ENCODE results near the gene CELF6. TPM values are rescaled to one million over a fixed set of nuclear protein-coding genes. Genes with fewer than 3 reads are reported as not detected.

The CELF6 gene
- total RNA-seq, 1 donor from 2014 or later, result 0.68 TPM

DNA sequence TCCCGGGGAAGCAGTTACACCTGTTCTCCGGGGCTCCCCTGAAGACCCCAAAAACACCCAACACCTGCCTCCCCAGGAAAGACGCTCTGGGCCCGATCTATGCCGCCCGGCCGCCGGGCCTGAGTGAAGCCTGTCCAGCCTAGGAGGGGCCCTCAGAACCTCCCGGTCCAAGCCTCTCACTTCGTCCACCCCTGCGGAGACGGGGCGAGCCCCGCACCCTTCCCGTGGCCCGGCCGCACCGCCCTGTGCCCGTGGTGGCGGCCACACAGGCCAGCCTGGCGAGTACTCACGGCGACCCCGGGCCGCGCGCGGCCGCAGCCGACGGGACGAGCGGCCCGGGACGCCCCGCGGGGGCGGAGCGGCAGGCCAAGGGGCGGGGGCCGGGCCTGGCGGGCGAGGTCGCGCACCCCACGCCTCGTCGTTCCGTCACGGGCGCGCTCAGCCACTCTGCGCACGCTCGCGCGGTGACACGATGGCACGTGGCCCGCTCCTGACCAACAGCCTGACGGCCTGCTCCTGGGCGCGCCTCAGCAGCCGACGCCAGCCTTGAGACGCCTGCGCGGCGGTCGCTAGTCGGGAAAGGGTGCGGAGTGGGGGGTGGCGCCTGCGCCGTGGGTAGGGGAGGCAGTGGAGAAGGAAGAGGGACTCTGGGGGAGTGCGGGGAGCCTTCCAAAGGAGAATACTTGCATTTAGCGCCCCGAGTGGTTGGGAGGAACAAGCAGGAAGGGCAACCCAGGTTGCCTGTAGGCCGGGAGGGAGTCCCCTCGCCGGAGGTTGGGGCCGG, 47.6 kb downstream of the CELF6 start, which contains the start of gene PARP6:
Gene PARP6, minus strand, starts transcription at position 342 of the 784 bp plus-strand sequence. CDS start 5,077 bp downstream, outside the sequence.
- intact Hi-C loops (cut with micrococcal nuclease), result loop anchor here (1.0 to 2.0 kb wide), 5 partner anchors 41 to 201 kb away; partner anchors contain the start of genes CELF6, HEXA and PKM

DNA sequence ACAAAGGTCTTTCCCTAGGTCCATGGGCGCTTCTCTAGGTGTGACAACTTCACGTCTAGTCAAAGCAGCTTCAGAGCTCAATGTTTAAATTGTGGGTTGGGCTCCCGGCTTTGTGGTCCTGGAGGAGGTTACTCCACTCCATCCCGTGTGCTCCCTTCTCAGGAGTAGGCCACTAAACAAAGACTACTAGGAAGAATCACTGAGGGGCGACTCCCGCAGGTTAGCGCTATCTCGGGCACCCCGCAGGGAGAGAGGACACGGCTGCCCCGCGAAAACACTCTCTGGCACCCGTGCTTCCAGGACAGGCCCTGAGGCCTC, 48.1 kb downstream of the CELF6 start:
- intact Hi-C loops (cut with micrococcal nuclease), result loop anchor here (1.0 to 2.0 kb wide), 5 partner anchors 41 to 201 kb away; partner anchors contain the start of genes CELF6, HEXA and PKM

DNA sequence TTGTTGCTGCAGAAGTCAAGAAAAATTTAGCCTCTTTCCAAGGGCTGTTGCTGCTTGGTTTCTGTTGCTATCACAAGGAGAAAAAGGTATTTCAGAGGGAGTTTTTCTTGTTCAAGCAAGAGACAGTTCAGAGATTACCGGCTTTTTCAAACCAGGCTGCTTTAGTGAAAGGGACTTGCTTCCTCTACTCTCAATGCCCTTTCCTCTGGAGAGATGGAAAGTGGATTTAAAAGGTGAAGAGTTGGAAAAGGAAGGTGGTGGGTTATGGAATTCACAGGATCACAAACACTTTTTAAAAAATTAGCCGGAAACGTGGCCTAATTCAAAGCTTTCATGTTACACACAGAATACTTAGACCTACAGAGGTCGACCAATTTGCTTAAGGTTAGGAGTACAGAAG, 48.7 kb downstream of the CELF6 start:
- intact Hi-C loops (cut with micrococcal nuclease), result no loop called here

DNA sequence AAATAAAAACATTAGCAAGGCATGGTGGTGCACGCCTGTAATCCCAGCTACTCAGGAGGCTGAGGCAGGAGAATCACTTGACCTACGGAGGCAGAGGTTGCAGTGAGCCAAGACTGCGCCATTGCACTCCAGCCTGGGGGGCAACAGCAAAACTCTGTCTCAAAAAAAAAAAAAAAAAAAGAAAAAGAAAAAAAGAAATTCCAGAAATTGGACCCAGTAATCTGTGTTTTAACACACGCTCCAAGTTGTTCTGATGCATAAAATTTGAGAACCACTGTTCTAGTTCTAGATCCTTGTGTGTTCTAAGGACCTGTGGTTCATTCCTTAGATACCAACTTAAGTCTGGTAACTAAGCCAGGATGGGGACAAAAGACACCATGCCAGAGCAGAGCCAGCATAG, 50.2 kb downstream of the CELF6 start:
- intact Hi-C loops (cut with micrococcal nuclease), result no loop called here

DNA sequence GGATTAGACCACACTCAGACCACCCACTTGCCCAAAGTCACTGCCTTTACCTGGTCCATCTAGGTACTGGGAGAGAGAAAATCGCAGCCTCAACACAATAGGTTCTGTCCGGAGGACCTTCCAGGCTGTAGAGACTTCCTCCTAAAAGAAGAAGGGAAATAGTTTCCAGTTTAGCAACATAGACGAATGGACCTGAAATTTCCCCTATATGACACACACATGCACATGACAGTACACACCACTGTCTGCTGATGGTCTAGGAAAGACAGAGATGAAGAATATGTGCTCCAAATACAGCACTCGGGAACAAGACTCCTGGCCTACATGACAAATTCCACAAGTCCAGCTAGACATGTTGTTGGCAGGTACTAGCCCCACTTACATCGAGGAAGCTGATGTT, 54.9 kb downstream of the CELF6 start:
- intact Hi-C loops (cut with micrococcal nuclease), result no loop called here

DNA sequence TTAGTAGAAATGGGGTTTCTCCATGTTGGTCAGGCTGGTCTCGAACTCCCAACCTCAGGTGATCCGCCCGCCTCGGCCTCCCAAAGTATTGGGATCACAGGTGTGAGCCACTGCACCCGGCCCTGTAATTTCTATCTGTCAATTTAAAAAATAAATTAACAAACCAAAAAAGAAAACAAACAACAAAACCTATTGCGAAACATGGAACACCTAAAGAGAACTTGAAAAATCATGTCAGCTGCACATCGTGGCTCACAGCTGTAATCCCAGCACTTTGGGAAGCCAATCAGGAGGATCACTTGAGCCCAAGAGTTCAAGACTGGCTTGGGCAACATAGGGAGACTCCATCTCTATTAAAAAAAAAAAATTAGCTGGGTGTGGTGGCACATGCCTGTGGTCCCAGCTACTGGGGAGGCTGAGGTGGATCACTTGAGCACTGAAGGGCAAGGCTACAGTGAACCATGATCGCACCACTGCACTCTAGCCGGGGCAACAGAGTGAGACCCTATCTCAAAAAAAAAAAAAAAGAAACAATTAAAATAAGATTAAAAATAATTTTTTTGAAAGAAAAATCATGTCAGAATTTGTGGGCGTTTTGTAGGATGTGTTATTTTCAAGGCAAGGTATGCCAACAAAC, 67.2 kb downstream of the CELF6 start:
- intact Hi-C loops (cut with micrococcal nuclease), result no loop called here

DNA sequence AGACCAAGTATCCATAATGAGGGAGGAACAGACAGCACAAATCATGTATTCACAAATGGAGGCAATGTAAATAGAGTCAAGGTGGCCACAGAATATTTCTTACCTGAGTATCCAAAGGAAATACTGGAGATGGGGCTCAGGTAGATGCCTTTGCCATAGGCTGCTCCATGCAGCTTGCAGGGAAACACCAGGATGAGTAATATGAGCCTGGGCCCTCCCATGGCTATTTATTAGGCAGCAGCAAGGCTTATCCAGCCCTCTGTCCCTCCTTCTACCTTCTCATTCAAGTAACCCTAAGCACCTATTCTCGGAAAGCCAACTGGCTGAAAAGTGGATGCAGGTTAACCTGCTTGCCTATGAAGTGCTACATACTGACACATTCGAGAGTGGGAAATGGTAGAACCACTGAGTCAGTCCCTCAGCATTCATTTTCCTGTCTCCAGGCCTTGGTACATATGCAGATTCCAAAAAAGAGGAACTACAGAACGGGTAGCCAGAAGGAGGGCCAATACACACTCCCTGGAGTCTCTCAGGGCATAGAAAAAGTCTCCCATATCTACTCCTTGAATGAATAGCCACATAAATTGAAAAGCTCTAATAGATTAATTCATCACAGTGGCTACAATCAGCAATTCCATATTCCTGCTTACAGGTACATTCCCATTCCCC, 70.7 kb downstream of the CELF6 start:
- intact Hi-C loops (cut with micrococcal nuclease), result no loop called here

DNA sequence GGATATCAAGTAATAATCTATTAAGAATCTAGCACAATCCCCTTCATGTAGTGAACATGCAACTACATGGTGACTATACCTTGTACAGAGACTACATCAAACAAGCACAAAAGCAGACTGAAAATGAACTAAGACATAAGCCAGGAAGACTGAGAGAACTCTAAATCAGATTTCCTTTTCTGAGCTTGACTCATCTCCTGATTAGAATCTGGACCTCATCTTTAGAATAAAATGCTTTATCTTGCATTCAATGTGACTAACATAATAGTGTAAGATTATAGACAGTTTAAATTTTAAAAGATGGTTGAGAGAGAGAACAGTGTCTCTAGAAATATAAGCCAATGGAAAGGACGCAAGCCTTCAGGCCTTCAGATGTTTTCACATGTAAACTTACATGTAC, 71.4 kb downstream of the CELF6 start:
- intact Hi-C loops (cut with micrococcal nuclease), result no loop called here

DNA sequence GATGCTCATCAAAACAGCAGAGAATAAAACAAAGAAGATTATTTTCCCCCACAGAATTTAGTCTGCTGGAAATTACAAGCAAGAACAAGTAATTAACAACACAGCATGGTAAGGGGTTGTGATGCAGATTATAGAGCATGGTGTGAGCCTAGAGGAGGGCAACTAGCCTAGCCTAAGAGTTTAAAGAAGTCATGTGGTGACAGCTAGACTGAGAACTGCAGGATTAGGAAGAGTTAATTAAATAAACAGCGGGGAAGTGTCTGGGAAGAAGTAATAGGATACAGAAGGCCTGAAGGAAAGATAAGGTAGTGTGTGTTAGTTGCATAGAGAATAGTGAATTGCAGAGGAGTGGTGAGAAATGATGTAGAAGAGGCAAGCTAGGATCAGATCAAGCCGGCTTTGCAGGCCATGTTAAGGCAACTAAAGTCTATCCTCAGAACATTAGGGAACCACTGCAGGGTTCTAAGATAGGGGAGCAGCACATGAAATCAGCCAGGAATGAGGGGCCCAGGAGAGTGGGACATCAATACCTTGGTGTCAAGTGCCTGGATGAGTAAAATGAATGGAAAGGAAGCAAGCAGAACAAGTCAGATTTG, 77.1 kb downstream of the CELF6 start:
- intact Hi-C loops (cut with micrococcal nuclease), result no loop called here

DNA sequence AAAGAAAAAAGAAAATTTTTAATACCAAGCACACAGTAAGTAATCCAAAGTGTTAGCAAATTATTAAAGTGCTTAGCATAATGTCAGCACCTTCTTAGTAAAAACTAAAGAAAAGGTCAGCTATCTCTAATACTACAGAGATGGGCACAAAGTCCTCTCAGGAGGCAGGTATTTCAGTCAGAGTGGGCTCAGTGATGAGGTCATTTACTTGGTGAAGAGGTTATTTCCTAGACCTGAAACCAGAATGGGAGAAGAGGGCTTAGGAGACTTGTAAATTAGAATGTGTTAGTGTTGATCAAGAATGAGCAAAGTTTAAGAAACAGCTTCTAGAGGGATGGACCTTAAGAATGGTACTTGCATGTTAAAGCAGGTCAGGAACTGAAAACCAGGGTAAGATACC, 80.3 kb downstream of the CELF6 start:
- intact Hi-C loops (cut with micrococcal nuclease), result no loop called here

DNA sequence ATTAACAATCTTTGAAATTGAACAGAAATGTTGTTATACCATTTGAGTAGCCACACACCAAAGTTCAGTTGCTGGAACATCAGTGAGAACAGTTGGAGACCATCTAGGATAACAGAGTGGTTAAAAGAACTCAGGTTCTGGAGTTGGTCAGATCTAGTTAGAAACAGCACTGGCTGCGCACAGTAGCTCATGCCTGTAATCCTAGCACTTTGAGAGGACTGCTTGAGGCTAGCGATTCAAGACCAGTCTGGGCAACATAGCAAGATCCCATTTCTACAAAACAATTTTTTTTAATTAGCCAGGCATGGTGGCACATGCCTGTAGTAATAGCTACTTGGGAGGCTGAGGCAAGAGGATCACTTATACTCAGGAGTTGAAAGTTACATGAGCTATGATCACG, 81.4 kb downstream of the CELF6 start:
- intact Hi-C loops (cut with micrococcal nuclease), result no loop called here

DNA sequence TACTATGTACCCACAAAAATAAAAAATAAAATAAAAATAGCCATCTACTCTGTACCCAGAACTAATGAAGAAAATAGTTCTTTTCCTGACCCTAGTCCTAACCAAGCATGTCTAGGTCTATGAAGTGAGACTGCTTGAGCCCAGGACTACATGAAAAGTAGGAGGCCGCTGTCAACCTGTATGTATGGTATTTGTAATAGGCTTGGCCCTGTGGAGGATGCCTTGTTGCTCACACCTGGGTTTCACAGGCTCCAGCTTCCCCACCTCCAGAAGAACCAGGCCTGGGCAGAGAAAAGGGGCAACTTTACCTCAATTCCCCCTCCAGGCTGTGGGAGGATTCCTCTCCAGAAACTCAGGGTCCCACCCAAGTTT, 82.1 kb downstream of the CELF6 start:
- intact Hi-C loops (cut with micrococcal nuclease), result loop anchor here (1.0 kb wide), 1 partner anchor 11 kb away; no protein-coding TSS in a partner anchor

DNA sequence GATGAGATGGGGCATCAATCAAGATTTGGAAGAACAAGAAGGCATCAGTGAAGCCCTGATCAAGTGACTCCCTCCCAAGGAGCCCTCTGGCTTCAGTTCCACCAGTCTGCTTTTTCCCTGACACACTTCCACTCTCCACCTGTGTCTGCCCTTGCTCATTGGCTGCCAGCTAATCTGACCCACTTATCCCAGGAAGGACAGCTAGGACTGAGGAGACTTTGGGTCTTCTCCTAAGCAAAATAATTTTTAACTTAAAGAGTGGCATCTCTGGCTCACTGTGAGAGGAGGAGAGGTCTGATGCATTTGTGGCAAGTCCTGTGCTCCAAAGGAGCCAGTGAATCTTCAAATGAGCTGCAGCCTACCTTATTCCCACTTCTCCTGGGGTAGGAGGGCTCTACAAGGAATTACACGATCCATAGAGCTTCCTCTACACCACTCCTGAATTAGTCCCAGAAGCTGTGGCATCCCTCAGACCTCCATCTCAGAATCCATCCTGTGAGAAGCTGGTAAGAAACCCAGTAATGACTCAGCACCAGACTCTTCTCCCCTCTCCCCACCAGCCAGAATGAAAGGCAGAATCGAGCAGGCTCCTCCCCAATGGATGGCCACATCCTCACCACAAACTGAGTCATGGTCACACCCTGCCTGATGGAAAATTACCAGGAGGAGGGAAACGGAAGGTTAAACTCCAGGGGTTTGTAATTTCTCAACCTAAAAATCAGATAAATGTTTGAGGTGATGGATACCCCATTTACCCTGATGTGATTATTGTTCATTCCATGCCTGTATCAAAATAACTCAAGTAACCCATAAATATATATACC, 82.7 kb downstream of the CELF6 start:
- intact Hi-C loops (cut with micrococcal nuclease), result loop anchor here (1.0 kb wide), 1 partner anchor 10 kb away; no protein-coding TSS in a partner anchor

DNA sequence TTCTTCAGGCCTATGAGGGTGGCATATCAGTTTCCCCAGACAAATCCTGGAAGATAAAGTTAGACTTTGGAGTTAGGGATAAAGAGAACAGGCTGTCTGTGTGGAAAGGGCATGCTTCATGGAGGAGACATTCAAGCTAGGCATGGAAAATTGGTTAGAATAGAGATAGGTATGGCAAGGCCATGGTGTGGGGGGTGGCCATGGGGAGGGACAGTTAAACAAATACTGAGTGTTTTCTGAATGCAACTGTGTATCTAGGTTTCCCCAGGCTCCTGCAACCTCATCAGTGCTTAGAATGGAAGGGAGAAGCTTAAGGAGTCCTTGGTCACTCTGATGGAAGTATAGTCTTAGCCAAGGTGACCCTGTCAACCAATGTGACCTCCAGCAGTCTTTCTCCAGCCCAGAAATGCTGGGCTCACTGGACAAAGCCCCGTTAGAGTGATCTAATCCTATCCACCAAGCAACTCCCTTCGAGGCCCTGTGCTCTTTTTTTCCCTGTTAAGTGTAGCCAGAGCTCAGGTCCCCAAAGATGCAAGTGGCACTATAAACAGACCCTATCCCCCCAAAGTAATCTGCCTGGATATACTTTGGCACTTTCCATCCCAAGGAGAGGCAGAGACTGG, 83.5 kb downstream of the CELF6 start:
- intact Hi-C loops (cut with micrococcal nuclease), result loop anchor here (1.0 kb wide), 1 partner anchor 9 kb away; no protein-coding TSS in a partner anchor

DNA sequence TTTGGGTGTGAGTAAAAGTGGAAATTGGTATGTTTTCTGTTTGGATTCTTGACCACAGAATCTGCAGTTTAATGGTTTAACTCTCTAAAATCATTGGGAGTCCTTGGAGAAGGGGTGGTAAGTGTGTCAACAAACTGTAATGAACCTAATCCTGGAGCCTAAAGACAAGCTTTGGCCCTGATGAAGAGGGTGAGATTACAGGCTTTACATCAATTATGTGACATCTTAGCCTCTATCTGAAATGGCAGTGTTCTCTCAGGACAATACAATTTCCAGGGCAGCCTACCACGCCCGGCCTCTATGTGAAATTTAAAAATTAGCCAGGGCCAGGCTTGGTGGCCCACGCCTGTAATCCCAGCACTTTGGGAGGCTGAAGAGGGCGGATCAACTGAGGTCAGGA, 84.7 kb downstream of the CELF6 start:
- intact Hi-C loops (cut with micrococcal nuclease), result no loop called here

Other genes with a start within 250 kb of the CELF6 start
- 16.6 and 19.2 TPM in 2 replicates for gene MYO9A, start 202.0 kb downstream of the CELF6 start, total RNA-seq
- gene SENP8, start 201.8 kb downstream of the CELF6 start, total RNA-seq, result 0.89 and 1.3 TPM in 2 replicates
- gene GRAMD2A, start 122.4 kb downstream of the CELF6 start, total RNA-seq, result 0.09 TPM in 1 of 2 replicates, not detected in the other
- gene PKM, start 89.0 kb downstream of the CELF6 start, total RNA-seq, result 1,255 and 1,264 TPM in 2 replicates
- 55.7 and 65.5 TPM in 2 replicates for gene PARP6, start 47.6 kb downstream of the CELF6 start, total RNA-seq
- 76.8 and 83.1 TPM in 2 replicates for gene HEXA, start 55.9 kb upstream of the CELF6 start, total RNA-seq
- not detected in 2 replicates for gene TMEM202, start 78.1 kb upstream of the CELF6 start, total RNA-seq
- 112 and 126 TPM in 2 replicates for gene ARIH1, start 154.2 kb upstream of the CELF6 start, total RNA-seq

All from T-helper 2 cell treated with Interferon-gamma antibody and Interleukin-4, amounts not matched to agents 100 ng/mL and 5 ng/mL, for 36 hours (primary cell).